Fibroblast of lung (primary cell): ENCODE measurements around the gene ENTPD6.

Experiments used
- EZH2 ChIP-seq: IDR thresholded peaks from 2 replicates; pipeline ENCODE4 v1.5.1; 2012; ENCODE audit warnings: low read length, control low read depth, mild to moderate bottlenecking; ENCODE audit errors: missing control alignments
- TF ChIP-seq, protein P1 (sequence below), 2 donors: IDR thresholded peaks in 1 of 2; conservative IDR thresholded peaks in 1 of 2; 1 replicate in 1 of 2; 2 replicates in 1 of 2; pipeline ENCODE4 v1.5.1; 2011 to 2012; ENCODE audit warnings: low read length in 2 of 2, control low read depth in 1 of 2, inconsistent platforms in 1 of 2, low read depth in 1 of 2, mild to moderate bottlenecking in 1 of 2

DNA sequence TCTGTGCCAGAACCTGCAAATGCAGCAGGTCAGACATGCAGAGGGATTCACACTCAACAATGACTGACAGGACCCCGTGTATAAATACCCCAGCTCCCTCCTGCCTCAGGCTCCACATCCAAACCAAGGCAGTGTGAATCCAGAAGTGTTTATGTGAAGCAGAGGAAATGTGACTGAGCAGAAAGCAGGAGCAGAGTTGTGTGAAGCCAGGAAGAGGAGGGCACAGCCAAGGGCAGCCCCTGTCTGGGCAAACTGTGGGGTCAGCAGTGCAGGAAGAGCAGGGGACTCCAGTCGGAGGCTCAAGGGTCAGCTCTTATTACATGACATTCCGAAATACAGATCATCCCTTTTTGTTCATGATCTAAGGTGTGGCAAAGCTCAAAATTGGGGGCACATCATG is 19.3 kb upstream of the ENTPD6 start:
- TF ChIP-seq, protein P1, sequence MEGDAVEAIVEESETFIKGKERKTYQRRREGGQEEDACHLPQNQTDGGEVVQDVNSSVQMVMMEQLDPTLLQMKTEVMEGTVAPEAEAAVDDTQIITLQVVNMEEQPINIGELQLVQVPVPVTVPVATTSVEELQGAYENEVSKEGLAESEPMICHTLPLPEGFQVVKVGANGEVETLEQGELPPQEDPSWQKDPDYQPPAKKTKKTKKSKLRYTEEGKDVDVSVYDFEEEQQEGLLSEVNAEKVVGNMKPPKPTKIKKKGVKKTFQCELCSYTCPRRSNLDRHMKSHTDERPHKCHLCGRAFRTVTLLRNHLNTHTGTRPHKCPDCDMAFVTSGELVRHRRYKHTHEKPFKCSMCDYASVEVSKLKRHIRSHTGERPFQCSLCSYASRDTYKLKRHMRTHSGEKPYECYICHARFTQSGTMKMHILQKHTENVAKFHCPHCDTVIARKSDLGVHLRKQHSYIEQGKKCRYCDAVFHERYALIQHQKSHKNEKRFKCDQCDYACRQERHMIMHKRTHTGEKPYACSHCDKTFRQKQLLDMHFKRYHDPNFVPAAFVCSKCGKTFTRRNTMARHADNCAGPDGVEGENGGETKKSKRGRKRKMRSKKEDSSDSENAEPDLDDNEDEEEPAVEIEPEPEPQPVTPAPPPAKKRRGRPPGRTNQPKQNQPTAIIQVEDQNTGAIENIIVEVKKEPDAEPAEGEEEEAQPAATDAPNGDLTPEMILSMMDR (conservative IDR thresholded peaks at IDR 0.05 in 1 of 2, IDR thresholded peaks at IDR 0.05 in 1 of 2; ENCODE audit: low read depth in 1 of 2, low read length in 2 of 2): no peak
- TF ChIP-seq EZH2: no peak
